Neural progenitor cell (in vitro differentiated cells): ENCODE data around the gene GABRB1. TPM values are rescaled to one million over a fixed set of nuclear protein-coding genes. Genes with fewer than 3 reads are reported as not detected.

Experiments used
- DNase-seq: peaks from one replicate; pipeline ENCODE4 v3.0.0-alpha.2; 2016; ENCODE audit warnings: low spot score
- H2AFZ ChIP-seq: fragments of 200-600 bp; sonication (generic); replicated peaks from 2 replicates; pipeline ENCODE4 v1.6.1; 2016; ENCODE audit warnings: antibody characterized with exemption
- H3F3A ChIP-seq: fragments of 200-600 bp; sonication (generic); 2 replicates; pipeline ENCODE4 v1.6.1; 2016; ENCODE audit warnings: antibody characterized with exemption, low read depth
- H3K27ac ChIP-seq: fragments of 200-600 bp; sonication (generic); 2 replicates; pipeline ENCODE4 v1.5.1; 2016; ENCODE audit warnings: mild to moderate bottlenecking
- H3K27me3 ChIP-seq: fragments of 200-600 bp; sonication (generic); 2 replicates; pipeline ENCODE4 v1.6.1; 2016; ENCODE audit warnings: mild to moderate bottlenecking, moderate library complexity
- H3K36me3 ChIP-seq: fragments of 200-600 bp; sonication (generic); 2 replicates; pipeline ENCODE4 v1.5.1; 2016
- H3K4me1 ChIP-seq: fragments of 200-600 bp; sonication (generic); 2 replicates; pipeline ENCODE4 v1.6.1; 2016; ENCODE audit warnings: mixed run types
- H3K4me2 ChIP-seq: fragments of 200-600 bp; sonication (generic); 2 replicates; pipeline ENCODE4 v1.6.1; 2016
- H3K4me3 ChIP-seq: fragments of 200-600 bp; sonication (generic); 2 replicates; pipeline ENCODE4 v1.5.1; 2016
- H3K79me2 ChIP-seq: fragments of 200-600 bp; sonication (generic); 2 replicates; pipeline ENCODE4 v1.6.1; 2016; ENCODE audit warnings: low read depth
- H3K9ac ChIP-seq: fragments of 200-600 bp; sonication (generic); 2 replicates; pipeline ENCODE4 v1.6.1; 2016
- H3K9me3 ChIP-seq: fragments of 200-600 bp; sonication (generic); 2 replicates; pipeline ENCODE4 v1.5.1; 2016; ENCODE audit warnings: low read depth
- H4K20me1 ChIP-seq: fragments of 200-600 bp; sonication (generic); 2 replicates; pipeline ENCODE4 v1.6.1; 2016; ENCODE audit warnings: low read depth
- H3K27ac Mint-ChIP-seq: 3 replicates; pipeline ENCODE4 v1.8.0; 2021; ENCODE audit warnings: mixed read lengths
- H3K27me3 Mint-ChIP-seq: 2 replicates; pipeline ENCODE4 v1.8.0; 2022; ENCODE audit warnings: low read depth, mild to moderate bottlenecking, inconsistent platforms, moderate library complexity, mixed read lengths; ENCODE audit not compliant: insufficient read depth
- H3K36me3 Mint-ChIP-seq: 3 replicates; pipeline ENCODE4 v1.8.0; 2021; ENCODE audit warnings: mixed read lengths
- H3K4me1 Mint-ChIP-seq: 3 replicates; pipeline ENCODE4 v1.8.0; 2021; ENCODE audit warnings: mixed read lengths
- H3K4me3 Mint-ChIP-seq: 3 replicates; pipeline ENCODE4 v1.8.0; 2021; ENCODE audit warnings: mild to moderate bottlenecking, moderate library complexity, mixed read lengths
- H3K9me3 Mint-ChIP-seq: 3 replicates; pipeline ENCODE4 v1.8.0; 2020; ENCODE audit warnings: mixed read lengths
- EZH2 ChIP-seq: fragments of 200-600 bp; sonication (generic); IDR thresholded peaks from 2 replicates; pipeline ENCODE4 v1.6.1; 2017; ENCODE audit warnings: antibody characterized with exemption, mild to moderate bottlenecking, moderate library complexity
- EZH2phosphoT487 ChIP-seq: fragments of 200-600 bp; sonication (generic); IDR thresholded peaks from 2 replicates; pipeline ENCODE4 v1.6.1; 2017; ENCODE audit warnings: antibody characterized with exemption
- total RNA-seq: library from RNA; depleted of rRNA; stranded (reverse); fragments of >200 nt; gene quantifications from 2 replicates; pipeline ENCODE4 v1.2.3, GENCODE V29; 2015; ENCODE audit warnings: low replicate concordance
- TF ChIP-seq, protein P1 (sequence below): fragments of 200-600 bp; sonication (generic); IDR thresholded peaks from 2 replicates; pipeline ENCODE4 v1.5.1; 2017; ENCODE audit warnings: antibody characterized with exemption, mild to moderate bottlenecking

Gene GABRB1
- total RNA-seq, 1 donor from 2014 or later, result not detected

DNA sequence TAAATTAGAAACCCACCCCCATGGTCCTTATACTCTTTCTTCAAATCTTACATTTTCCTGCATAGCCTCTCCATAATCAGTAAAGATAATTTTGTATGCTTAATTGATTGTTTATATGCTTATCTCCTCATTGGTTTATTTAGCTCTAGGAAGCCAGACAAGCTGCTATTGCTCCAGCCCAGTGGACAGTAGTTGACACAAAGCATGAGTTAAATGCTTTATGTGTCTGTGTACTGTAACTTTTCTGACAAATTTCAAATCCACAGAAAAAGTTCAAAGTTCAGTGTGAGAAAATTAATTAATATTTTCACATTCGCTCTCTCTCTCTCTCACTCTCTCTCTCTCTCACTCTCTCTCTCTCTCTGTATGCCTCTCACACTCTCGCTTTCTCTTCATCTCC, 181.7 kb downstream of the GABRB1 start:
- Histone ChIP-seq H3K9me3 (no peaks in the 10 kb centered on the region), H3K4me1 (no peaks in the 10 kb centered on the region), H3F3A (no peaks in the 10 kb centered on the region), H3K27ac (no peak overlapping the region), H4K20me1 (no peaks in the 10 kb centered on the region), H3K9ac (no peak overlapping the region), H3K36me3 (no peaks in the 10 kb centered on the region), H2AFZ (no peak overlapping the region), H3K4me3 (no peak overlapping the region), H3K79me2 (no peaks in the 10 kb centered on the region), H3K4me2 (no peak overlapping the region), H3K27me3 (no peaks in the 10 kb centered on the region)
- peaks cover 11% of the 10 kb centered on the region for H3K4me1 Mint-ChIP-seq
- no peak overlapping the region for H3K27ac Mint-ChIP-seq
- no peak for DNase-seq
- no peak for TF ChIP-seq EZH2phosphoT487
- no peak for TF ChIP-seq EZH2
- TF ChIP-seq, protein P1, sequence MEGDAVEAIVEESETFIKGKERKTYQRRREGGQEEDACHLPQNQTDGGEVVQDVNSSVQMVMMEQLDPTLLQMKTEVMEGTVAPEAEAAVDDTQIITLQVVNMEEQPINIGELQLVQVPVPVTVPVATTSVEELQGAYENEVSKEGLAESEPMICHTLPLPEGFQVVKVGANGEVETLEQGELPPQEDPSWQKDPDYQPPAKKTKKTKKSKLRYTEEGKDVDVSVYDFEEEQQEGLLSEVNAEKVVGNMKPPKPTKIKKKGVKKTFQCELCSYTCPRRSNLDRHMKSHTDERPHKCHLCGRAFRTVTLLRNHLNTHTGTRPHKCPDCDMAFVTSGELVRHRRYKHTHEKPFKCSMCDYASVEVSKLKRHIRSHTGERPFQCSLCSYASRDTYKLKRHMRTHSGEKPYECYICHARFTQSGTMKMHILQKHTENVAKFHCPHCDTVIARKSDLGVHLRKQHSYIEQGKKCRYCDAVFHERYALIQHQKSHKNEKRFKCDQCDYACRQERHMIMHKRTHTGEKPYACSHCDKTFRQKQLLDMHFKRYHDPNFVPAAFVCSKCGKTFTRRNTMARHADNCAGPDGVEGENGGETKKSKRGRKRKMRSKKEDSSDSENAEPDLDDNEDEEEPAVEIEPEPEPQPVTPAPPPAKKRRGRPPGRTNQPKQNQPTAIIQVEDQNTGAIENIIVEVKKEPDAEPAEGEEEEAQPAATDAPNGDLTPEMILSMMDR, result no peak
- no peaks in the 10 kb centered on the region for H3K9me3 Mint-ChIP-seq
- H3K4me3 Mint-ChIP-seq, result no peak overlapping the region
- no peaks in the 10 kb centered on the region for H3K27me3 Mint-ChIP-seq
- H3K36me3 Mint-ChIP-seq, result no peaks in the 10 kb centered on the region

DNA sequence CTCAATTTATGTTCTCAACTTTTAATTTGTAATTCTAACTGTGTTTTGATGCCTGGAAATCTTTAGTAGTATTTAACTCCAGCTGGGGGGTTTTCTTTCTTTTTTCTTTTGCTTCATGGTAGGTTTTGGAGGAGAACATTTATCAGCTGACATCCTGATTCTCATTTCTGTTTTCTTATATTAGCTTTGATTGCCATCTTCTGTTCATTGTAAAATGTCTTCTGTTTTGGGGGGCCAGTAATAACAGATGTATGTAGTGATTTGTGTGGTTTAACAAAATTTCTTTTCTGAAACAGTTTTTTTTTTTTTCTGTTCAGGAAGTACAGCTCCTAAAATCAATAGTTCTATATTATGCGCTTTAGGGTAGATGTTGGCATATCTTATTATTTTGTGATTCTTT, 182.2 kb downstream of the GABRB1 start:
- Histone ChIP-seq H3K27ac (no peak overlapping the region), H3K9me3 (no peaks in the 10 kb centered on the region), H2AFZ (no peak overlapping the region), H3K9ac (no peak overlapping the region), H3K36me3 (no peaks in the 10 kb centered on the region), H4K20me1 (no peaks in the 10 kb centered on the region), H3K4me3 (no peak overlapping the region), H3K79me2 (no peaks in the 10 kb centered on the region), H3K4me1 (no peaks in the 10 kb centered on the region), H3K27me3 (no peaks in the 10 kb centered on the region), H3K4me2 (no peak overlapping the region), H3F3A (no peaks in the 10 kb centered on the region)
- H3K27me3 Mint-ChIP-seq, result no peaks in the 10 kb centered on the region
- H3K4me3 Mint-ChIP-seq, result no peak overlapping the region
- H3K4me1 Mint-ChIP-seq, result peaks cover 11% of the 10 kb centered on the region
- H3K27ac Mint-ChIP-seq, result no peak overlapping the region
- TF ChIP-seq EZH2 (no peak), EZH2phosphoT487 (no peak)
- TF ChIP-seq, protein P1, result no peak
- DNase-seq, result no peak
- H3K36me3 Mint-ChIP-seq, result no peaks in the 10 kb centered on the region
- no peaks in the 10 kb centered on the region for H3K9me3 Mint-ChIP-seq

DNA sequence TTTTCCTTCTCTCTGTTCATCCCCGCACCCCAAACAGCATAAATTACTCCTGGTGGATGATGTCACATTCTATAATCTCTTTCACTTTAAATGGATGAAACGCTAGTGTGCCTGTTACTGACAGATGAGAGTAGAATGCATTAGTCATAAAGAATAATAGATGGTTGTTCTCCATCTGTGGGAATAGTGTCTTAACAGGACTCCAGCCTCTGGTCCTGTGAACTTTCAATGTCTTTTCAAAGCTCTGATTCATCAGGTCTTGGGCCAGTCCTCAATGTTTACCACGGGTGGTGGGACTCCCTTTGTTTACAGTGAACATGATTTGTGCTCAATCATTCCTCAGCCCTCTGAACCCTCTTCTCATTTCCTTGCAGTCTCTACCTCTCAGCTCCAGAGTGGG, 182.6 kb downstream of the GABRB1 start:
- H3K27me3 Mint-ChIP-seq, result no peaks in the 10 kb centered on the region
- TF ChIP-seq EZH2 (no peak), EZH2phosphoT487 (no peak)
- H3K36me3 Mint-ChIP-seq, result no peaks in the 10 kb centered on the region
- H3K27ac Mint-ChIP-seq, result no peak overlapping the region
- Histone ChIP-seq H3K27ac (no peak overlapping the region), H2AFZ (no peak overlapping the region), H3K4me2 (no peak overlapping the region), H3K36me3 (no peaks in the 10 kb centered on the region), H3K4me1 (no peaks in the 10 kb centered on the region), H4K20me1 (no peaks in the 10 kb centered on the region), H3F3A (no peaks in the 10 kb centered on the region), H3K9ac (no peak overlapping the region), H3K27me3 (no peaks in the 10 kb centered on the region), H3K79me2 (no peaks in the 10 kb centered on the region), H3K4me3 (no peak overlapping the region), H3K9me3 (no peaks in the 10 kb centered on the region)
- DNase-seq, result no peak
- no peaks in the 10 kb centered on the region for H3K9me3 Mint-ChIP-seq
- H3K4me1 Mint-ChIP-seq, result peaks cover 11% of the 10 kb centered on the region
- H3K4me3 Mint-ChIP-seq, result no peak overlapping the region

DNA sequence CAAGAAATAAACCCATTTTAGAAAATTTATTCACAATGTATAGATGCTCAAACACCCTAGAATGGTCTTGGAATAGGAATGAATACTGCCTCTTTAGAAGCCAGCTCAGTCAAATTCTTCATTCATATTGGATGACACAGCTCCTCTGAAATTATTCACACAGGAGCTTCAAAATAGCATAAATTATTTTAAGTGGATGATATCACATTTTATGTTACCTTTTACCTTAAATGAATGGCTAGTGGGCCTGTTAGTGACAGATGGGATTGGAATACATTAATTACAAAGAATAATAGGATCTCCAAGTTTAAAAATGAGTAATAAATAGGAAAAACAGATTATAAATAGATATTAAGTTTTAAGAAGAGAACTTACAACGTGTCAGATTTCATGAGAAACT, 184.4 kb downstream of the GABRB1 start:
- no peaks in the 10 kb centered on the region for H3K4me1 ChIP-seq
- no peaks in the 10 kb centered on the region for H3K27me3 Mint-ChIP-seq
- peaks cover 11% of the 10 kb centered on the region for H3K4me1 Mint-ChIP-seq
- no peaks in the 10 kb centered on the region for H3K9me3 ChIP-seq
- H3F3A ChIP-seq, result no peaks in the 10 kb centered on the region
- no peaks in the 10 kb centered on the region for H4K20me1 ChIP-seq
- no peak overlapping the region for H3K27ac Mint-ChIP-seq
- H3K4me2 ChIP-seq, result no peak overlapping the region
- no peak overlapping the region for H3K27ac ChIP-seq
- H3K27me3 ChIP-seq, result no peaks in the 10 kb centered on the region
- no peak overlapping the region for H3K4me3 ChIP-seq
- H3K79me2 ChIP-seq, result no peaks in the 10 kb centered on the region
- no peak overlapping the region for H2AFZ ChIP-seq
- H3K9ac ChIP-seq, result no peak overlapping the region
- no peak for DNase-seq
- no peak overlapping the region for H3K4me3 Mint-ChIP-seq
- no peaks in the 10 kb centered on the region for H3K9me3 Mint-ChIP-seq
- no peaks in the 10 kb centered on the region for H3K36me3 Mint-ChIP-seq
- TF ChIP-seq EZH2phosphoT487, result no peak
- TF ChIP-seq EZH2, result no peak
- no peaks in the 10 kb centered on the region for H3K36me3 ChIP-seq
